Measurements from ENCODE around the gene GRM8. TPM values are rescaled to one million over a fixed set of nuclear protein-coding genes. Genes with fewer than 3 reads are reported as not detected.

GRM8 gene
- total RNA-seq, 4 donors from 2014 or later = 0.11 TPM; not detected in 3

- Histone ChIP-seq H3K4me1 (no peaks in the 10 kb centered on the region), H3K27me3 (peaks cover 0 to 7% (median 0%) of the 10 kb centered on the region in 4 donors), H3K36me3 (no peaks in the 10 kb centered on the region), H3K27ac (replicated peaks in 1 of 4) (no peak overlapping the region), H3K4me3 (no peak overlapping the region), H3K9me3 (no peaks in the 10 kb centered on the region)
- no peak for DNase-seq (ENCODE audit: extremely low spot score)
- intact Hi-C loops (cut with DNase I) = no loop called here
- TF ChIP-seq CTCF (IDR thresholded peaks at IDR 0.05) (no peak), POLR2AphosphoS5 (IDR thresholded peaks at IDR 0.05) (no peak), EP300 (IDR thresholded peaks at IDR 0.05) (no peak), POLR2A (IDR thresholded peaks at IDR 0.05; ENCODE audit: low read depth) (no peak)
- 77% methylated on average over 3 of the region's 3 CpGs for WGBS
Observed at GRCh38 chr7:127153315-127153714, 99.4 kb downstream of the GRM8 start.

GRCh38 chr7:127152423-127152822 lies 100.3 kb downstream of the GRM8 start:
- no peaks in the 10 kb centered on the region for H3K4me1 ChIP-seq
- DNase-seq (ENCODE audit: extremely low spot score) = peak; percentile 29
- no peak overlapping the region for H3K4me3 ChIP-seq
- H3K27ac ChIP-seq (replicated peaks in 1 of 4) = no peak overlapping the region
- no peak for TF ChIP-seq CTCF (IDR thresholded peaks at IDR 0.05)
- no peak for TF ChIP-seq EP300 (IDR thresholded peaks at IDR 0.05)
- TF ChIP-seq POLR2AphosphoS5 (IDR thresholded peaks at IDR 0.05) = no peak
- TF ChIP-seq POLR2A (IDR thresholded peaks at IDR 0.05; ENCODE audit: low read depth) = no peak
- peaks cover 0 to 7% (median 0%) of the 10 kb centered on the region in 4 donors for H3K27me3 ChIP-seq
- no peaks in the 10 kb centered on the region for H3K9me3 ChIP-seq
- H3K36me3 ChIP-seq = no peaks in the 10 kb centered on the region
- intact Hi-C loops (cut with DNase I) = no loop called here

GRCh38 chr7:127151379-127151778 lies 101.4 kb downstream of the GRM8 start:
- peaks cover 0 to 7% (median 0%) of the 10 kb centered on the region in 4 donors for H3K27me3 ChIP-seq
- no peaks in the 10 kb centered on the region for H3K4me1 ChIP-seq
- H3K9me3 ChIP-seq = no peaks in the 10 kb centered on the region
- H3K36me3 ChIP-seq = no peaks in the 10 kb centered on the region
- TF ChIP-seq POLR2AphosphoS5 (IDR thresholded peaks at IDR 0.05) = no peak
- no peak for TF ChIP-seq POLR2A (IDR thresholded peaks at IDR 0.05; ENCODE audit: low read depth)
- no peak for TF ChIP-seq EP300 (IDR thresholded peaks at IDR 0.05)
- TF ChIP-seq CTCF (IDR thresholded peaks at IDR 0.05) = no peak
- H3K4me3 ChIP-seq = no peak overlapping the region
- WGBS = 71% methylated on average over 8 of the region's 8 CpGs
- DNase-seq (ENCODE audit: extremely low spot score) = no peak
- intact Hi-C loops (cut with DNase I) = no loop called here
- no peak overlapping the region for H3K27ac ChIP-seq (replicated peaks in 1 of 4)

- Histone ChIP-seq H3K4me1 (no peaks in the 10 kb centered on the region), H3K27ac (replicated peaks in 1 of 4) (no peak overlapping the region), H3K27me3 (peaks cover 0 to 7% (median 0%) of the 10 kb centered on the region in 4 donors), H3K4me3 (no peak overlapping the region), H3K36me3 (no peaks in the 10 kb centered on the region), H3K9me3 (no peaks in the 10 kb centered on the region)
- TF ChIP-seq EP300 (IDR thresholded peaks at IDR 0.05) (no peak), CTCF (IDR thresholded peaks at IDR 0.05) (no peak), POLR2A (IDR thresholded peaks at IDR 0.05; ENCODE audit: low read depth) (no peak), POLR2AphosphoS5 (IDR thresholded peaks at IDR 0.05) (no peak)
- DNase-seq (ENCODE audit: extremely low spot score) = no peak
- 61% methylated on average over 2 of the region's 2 CpGs for WGBS
- intact Hi-C loops (cut with DNase I) = no loop called here
Observed at GRCh38 chr7:127150543-127150942, 102.2 kb downstream of the GRM8 start.
